GM18868 (cell line): Measurements from ENCODE around the gene MBD6.
"Not testable (repeated sequence)": the region's sequence is repeated elsewhere in the genome, so short reads cannot be mapped to it uniquely, and the experiment has no call there.

Source experiments
- ATAC-seq: cut with Tn5 transposase; IDR thresholded peaks from one replicate; pipeline ENCODE4 v1.9.1; 2021; ENCODE audit warnings: mild to moderate bottlenecking, moderate library complexity; ENCODE audit not compliant: unreplicated experiment

Gene MBD6

GRCh38 chr12:57488402-57489156 lies 34.0 kb upstream of the MBD6 start:
- ATAC-seq = no peak

DNA sequence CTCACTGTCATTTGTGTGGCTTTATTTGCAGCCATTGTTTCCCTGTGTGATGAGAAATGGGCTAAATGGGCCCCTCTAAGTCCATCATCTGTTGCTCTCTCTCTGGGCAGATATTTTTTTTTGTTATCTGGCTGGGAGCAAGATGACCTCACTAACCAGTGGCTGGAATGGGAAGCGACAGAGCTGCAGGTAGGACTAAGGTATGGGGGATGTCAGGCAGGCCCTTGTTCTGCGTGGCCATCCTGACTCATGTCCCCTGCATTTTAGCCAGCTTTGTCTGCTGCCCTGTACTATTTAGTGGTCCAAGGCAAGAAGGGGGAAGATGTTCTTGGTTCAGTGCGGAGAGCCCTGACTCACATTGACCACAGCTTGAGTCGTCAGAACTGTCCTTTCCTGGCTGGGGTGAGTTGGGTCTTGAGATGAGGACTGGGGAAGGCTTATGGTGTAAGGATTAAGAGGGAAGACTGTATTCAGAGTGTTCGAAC lies 33.4 kb upstream of the MBD6 start:
- no peak for ATAC-seq

DNA sequence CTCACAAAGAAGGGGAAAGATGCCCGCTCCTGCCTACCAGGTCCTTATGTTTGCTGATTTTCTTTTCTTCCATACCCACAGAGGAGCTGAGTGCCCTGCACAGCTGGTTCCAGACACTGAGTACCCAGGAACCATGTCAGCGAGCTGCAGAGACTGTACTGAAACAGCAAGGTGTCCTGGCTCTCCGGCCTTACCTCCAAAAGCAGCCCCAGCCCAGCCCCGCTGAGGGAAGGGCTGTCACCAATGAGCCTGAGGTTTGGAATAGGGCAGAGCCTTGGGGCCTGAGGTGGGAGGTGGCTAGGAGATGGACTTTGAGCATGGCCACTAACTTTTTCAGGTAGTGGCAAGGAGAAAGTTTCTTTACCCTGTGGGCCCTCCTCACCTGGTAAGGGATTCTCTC lies 32.5 kb upstream of the MBD6 start:
- no peak for ATAC-seq

- no peak for ATAC-seq
These were observed 31.0 kb upstream of the MBD6 start for GRCh38 chr12:57491393-57492280.

DNA sequence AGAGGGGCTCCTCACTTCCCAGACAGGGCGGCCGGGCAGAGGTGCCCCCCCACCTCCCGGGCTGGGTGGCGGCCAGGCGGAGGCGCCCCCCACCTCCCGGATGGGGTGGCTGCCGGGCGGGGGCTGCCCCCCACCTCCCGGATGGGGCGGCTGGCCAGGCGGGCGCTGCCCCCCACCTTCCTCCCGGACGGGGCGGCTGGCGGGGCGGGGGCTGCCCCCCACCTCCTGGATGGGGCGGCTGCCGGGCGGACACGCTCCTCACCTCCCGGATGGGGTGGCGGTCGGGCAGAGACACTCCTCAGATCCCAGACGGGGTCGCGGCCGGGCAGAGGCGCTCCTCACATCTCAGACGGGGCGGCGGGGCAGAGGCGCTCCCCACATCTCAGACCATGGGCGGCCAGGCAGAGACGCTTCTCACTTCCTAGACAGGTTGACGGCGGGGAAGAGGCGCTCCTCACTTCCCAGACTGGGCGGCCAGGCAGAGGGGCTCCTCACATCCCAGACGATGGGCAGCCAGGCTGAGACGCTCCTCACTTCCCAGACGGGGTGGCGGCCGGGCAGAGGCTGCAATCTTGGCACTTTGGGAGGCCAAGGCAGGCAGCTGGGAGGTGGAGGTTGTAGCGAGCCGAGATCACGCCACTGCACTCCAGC lies 27.4 kb upstream of the MBD6 start:
- ATAC-seq = not testable (repeated sequence)

- no peak for ATAC-seq
These were observed 25.8 kb upstream of the MBD6 start for GRCh38 chr12:57496822-57497221.

GRCh38 chr12:57497223-57498131 lies 25.1 kb upstream of the MBD6 start:
- no peak for ATAC-seq

DNA sequence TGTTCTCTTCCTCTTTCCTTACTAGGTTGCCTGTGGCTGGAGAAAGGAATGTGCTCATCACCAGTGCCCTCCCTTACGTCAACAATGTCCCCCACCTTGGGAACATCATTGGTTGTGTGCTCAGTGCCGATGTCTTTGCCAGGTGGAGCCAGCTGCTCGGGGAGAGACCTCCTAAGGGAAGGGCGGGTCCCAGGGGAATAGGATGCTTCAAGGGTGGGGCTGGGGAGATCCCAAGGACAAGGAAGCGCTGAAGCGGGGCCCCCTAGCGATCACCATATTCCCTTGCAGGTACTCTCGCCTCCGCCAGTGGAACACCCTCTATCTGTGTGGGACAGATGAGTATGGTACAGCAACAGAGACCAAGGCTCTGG lies 24.5 kb upstream of the MBD6 start:
- no peak for ATAC-seq

DNA sequence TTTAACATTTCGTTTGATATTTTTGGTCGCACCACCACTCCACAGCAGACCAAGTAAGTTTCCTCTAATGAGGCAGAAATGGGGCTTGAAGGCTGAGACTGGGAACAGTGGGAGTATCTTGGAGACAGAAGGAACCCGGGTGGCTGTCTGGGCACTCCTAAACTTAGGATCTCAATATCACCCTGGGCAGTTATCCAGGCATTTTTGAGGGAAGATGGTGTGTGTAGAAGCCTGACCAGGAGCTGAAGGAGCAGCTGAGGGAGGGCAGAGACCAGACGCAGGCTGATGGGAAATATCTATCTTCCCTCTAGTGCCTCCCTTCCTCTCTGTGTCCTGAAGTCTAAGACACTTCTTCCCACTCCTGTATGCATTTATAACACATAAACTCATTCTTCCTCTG lies 24.1 kb upstream of the MBD6 start:
- ATAC-seq = no peak

DNA sequence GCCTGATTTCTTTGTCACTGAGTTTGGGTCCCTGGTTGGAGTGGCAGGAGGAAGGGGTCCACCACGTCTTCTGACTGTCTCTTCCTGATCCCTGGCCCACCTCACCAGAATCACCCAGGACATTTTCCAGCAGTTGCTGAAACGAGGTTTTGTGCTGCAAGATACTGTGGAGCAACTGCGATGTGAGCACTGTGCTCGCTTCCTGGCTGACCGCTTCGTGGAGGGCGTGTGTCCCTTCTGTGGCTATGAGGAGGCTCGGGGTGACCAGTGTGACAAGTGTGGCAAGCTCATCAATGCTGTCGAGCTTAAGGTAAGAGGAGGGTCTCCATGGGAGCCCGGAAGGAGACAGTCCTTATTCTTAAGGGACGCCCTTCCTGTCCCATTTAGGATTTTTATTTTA lies 22.4 kb upstream of the MBD6 start:
- ATAC-seq = no peak

DNA sequence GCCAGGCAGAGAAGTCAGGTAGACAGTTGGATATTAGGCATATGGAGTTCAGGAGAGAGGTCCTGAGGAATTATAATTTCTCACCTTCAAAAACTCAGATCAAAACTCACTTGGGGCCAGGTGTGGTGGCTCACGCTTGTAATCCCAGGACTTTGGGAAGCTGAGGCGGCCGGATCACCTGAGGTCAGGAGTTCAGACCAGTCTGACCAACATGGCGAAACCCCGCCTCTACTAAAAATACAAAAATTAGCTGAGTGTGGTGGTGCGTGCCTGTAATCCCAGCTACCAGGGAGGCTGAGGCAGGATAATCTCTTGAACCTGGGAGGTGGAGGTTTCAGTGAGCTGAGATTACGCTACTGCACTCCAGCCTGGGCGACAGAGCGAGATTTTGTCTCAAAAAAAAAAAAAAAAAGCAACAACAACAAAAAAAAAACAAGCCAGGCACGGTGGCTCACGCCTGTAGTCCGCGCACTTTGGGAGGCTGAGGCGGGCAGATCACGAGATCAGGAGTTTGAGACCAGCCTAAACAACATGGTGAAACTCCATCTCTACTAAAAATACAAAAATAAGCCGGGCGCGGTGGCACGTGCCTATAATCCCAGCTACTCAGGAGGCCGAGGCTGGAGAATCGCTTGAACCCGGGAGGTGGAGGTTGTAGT lies 20.2 kb upstream of the MBD6 start:
- not testable (repeated sequence) for ATAC-seq

DNA sequence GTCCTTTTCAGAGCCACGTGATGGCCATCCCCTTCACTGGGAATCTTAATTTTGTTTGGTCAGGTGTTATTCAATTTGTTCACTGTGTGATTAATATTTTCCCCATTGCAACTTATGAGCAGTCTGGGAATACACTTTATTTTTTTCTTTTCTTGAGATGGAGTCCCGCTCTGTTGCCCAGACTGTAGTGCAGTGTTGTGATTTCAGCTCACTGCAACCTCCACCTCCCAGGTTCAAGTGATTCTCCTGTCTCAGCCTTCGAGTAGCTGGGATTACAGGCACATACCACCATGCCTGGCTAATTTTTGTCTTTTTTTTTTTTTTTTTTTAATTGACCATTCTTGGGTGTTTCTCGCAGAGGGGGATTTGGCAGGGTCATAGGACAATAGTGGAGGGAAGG lies 16.1 kb upstream of the MBD6 start:
- ATAC-seq = not testable (repeated sequence)

DNA sequence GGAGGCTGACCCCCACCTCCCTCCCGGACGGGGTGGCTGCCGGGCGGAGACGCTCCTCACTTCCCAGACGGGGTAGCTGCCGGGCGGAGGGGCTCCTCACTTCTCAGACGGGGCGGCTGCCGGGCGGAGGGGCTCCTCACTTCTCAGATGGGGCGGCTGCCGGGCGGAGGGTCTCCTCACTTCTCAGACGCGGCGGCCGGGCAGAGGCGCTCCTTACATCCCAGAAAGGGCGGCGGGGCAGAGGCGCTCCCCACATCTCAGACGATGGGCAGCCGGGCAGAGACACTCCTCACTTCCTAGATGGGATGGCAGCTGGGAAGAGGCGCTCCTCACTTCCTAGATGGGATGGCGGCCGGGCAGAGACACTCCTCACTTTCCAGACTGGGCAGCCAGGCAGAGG lies 14.8 kb upstream of the MBD6 start:
- not testable (repeated sequence) for ATAC-seq

- ATAC-seq = no peak
These were observed 11.5 kb upstream of the MBD6 start for GRCh38 chr12:57511161-57511560.

DNA sequence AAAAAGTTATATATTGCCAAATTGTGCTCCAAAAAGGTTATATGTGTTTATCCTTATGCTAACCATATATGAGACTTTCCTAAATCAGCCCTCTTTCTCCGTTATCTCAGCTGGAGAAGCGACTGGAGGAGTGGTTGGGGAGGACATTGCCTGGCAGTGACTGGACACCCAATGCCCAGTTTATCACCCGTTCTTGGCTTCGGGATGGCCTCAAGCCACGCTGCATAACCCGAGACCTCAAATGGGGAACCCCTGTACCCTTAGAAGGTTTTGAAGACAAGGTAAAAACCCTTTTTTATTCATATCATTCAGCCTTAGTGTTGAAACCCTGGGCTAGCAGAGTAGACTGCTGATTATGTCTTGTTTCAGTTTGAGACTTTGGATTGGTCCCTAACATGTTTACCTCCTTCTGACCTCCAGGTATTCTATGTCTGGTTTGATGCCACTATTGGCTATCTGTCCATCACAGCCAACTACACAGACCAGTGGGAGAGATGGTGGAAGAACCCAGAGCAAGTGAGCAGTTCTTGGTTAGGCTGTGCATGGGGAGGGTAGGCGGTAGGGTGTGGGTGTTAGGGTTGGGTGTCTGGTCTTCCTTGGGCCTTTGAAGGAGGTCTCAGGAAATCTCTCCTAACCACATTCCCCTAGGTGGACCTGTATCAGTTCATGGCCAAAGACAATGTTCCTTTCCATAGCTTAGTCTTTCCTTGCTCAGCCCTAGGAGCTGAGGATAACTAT lies 10.9 kb upstream of the MBD6 start:
- no peak for ATAC-seq

DNA sequence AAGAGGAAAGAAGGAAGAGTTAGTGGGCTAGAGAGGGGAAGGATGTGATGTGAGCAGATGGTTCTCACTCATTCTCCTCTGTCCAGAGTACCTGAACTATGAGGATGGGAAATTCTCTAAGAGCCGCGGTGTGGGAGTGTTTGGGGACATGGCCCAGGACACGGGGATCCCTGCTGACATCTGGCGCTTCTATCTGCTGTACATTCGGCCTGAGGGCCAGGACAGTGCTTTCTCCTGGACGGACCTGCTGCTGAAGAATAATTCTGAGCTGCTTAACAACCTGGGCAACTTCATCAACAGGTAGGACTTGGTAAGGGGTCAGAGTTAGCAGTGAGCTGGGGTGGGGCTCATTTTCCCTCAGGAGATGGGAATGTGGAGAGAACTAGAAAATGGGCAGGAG lies 10.0 kb upstream of the MBD6 start:
- no peak for ATAC-seq

DNA sequence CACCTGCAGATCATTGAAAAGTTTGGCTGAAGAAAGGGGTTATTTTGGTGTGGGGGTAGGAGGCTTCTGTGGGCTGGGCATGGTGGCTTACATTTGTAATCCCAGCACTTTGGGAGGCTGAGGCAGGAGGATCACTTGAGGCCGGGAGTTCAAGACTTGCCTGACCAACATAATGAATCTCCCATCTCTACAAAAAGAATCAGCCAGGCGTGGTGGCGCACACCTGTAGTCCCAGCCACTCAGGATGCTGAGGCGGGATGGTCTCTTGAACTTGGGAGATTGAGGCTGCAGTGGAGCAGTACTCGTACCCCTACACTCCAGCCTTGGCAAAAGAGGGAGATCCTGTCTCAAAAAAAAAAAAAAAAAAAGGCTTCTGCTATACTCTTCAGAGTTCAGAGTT lies 9.4 kb upstream of the MBD6 start:
- ATAC-seq = no peak

- not testable (repeated sequence) for ATAC-seq
These were observed 8.9 kb upstream of the MBD6 start for GRCh38 chr12:57513677-57514076.

- not testable (repeated sequence) for ATAC-seq
These were observed 8.4 kb upstream of the MBD6 start for GRCh38 chr12:57514246-57514645.
